GM18909 (cell line): ENCODE results near the gene MXRA7.
A peak's percentile ranks its signal among the peaks of the same experiment; 100 is the strongest.
"Not testable (repeated sequence)": the region's sequence is repeated elsewhere in the genome, so short reads cannot be mapped to it uniquely, and the experiment has no call there.

Experiments used
- ATAC-seq: cut with Tn5 transposase; IDR thresholded peaks from one replicate; pipeline ENCODE4 v1.9.1; 2021; ENCODE audit warnings: mild to moderate bottlenecking; ENCODE audit not compliant: unreplicated experiment, poor library complexity

The MXRA7 gene

DNA sequence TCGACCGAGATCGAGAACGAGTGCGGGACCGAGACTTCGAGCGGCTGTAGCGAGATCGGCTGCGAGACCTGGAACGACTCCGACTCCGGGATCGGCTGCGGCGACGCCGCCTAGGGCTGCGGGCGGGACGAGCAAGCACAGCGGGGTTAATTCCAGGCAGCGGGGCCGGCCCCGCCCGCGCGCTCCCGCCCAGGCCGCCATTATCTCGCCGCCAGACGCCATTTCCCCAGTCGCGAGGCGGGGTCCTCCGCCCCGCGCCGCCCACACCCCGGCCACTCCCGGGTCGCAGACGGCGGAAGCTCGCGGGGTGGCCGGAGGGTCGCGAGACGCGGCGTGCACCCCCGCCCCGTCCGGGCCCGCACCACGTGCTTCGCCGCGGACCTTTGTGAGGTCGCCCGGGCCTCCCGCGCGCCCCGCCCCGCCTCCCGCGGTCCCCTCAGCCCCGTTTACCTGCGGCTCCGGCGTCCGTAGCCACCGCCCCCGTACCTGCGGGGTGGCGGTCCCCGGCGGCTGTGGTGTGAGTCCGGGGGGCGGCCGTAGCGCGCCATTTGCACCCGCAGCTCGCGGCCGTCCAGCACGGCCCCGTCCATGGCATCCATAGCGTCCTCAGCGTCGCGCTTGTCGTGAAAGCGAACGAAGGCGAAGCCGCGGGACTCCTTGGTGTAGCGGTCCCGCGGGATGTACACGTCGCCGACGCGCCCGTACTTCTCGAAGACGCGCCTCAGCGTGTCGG, 25.8 kb upstream of the MXRA7 start:
- peak; percentile 10 for ATAC-seq

DNA sequence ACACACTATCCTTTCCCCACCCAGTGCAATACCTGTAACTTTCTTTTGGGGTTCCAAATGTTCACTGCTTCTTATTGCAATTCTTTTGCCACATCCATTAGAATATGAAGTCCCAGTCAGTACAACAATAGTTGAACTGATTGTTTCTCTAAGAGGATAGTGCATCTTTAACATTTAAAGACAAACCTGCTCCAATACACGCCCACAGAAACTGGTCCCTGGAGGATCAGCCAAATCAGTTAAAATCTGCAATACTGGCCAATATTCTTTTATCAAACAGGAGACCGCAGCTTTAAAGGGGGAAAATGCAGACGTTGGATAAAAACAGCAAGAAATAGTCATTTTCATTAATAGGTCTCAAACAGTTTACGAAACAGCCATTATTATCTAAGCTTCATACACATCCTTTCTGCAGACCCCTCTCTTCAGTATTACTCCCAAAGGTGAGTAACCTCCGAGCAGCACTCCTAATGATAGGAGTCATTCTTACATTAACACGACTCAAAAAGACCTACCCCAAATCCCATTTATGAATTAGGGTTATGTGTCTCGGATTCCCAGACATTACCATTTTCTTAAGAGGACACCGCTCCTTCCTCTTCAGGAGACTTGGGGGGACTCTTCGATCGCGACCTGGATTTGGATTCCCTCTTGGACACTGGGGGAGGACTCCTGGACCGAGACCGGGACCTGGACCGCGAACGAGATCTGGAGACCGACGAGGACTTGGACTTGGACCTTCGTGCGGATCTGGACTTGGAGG, 25.0 kb upstream of the MXRA7 start:
- no peak for ATAC-seq

DNA sequence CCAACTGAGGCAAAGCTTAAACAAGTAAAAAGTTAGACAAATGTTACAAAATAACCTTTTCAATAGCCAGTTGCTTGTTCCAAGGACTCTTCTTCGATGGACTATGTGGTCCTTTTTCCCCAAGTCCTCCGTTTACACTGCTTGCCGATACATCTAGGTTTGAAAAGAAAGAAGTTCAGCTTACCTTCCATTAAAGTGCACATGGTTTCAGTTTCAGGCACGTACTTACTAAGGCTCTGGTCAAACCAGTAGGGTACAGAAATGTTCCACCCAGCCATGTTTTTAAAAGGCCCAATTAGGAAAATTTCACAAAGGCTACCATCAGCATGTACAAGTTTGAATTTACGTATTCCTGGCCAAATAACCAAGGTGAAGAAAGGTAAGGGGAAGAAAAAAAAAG, 24.2 kb upstream of the MXRA7 start:
- no peak for ATAC-seq

DNA sequence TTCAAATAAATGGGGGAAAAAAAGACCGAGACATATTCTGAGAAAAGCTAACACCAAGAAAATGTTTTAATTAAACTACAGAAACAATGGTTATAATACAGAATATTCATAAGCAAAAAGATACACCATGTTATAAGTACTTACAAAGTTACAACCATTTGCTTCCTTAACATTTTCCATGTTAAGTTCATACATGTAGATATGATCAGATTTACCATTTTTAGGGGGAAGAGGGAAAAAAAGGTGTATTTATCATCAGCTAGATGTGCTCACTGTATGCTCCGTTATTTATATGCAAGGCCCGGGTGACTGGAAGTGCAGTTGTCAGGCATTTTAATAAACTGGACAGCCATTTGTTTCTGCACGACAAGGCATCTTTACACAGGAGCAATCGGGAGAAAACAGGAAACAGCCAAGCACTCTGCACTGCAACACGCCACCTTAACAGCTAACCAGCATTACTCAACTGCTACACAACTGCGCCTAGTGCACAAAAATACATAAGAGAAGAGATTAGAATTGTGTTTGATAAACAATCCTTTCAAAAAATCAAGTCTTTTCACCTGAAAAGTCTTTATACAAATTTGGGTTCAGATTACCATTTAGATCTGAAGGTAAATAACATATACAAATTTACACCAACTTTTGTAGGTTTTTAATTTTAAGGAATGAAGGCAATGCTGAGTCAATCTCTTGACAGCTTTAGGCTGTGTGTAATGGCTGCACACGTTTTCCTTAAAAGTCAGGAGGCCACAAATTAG, 23.5 kb upstream of the MXRA7 start:
- no peak for ATAC-seq

DNA sequence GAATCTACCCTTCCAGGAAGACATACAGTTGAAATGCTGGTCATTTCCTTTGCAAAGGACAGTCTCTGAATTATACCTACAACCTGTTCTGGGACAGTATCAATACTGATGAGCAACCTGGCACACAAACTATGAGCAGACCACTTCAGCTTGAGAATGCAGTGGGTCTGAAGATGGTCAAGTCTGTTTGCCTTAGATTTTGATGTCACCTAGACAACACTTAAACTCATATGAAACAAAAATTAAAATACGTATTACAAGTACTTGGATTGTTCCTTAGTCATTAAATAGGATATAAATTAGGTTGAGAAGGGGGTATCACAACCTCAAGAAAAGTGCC, 22.8 kb upstream of the MXRA7 start:
- ATAC-seq: no peak

DNA sequence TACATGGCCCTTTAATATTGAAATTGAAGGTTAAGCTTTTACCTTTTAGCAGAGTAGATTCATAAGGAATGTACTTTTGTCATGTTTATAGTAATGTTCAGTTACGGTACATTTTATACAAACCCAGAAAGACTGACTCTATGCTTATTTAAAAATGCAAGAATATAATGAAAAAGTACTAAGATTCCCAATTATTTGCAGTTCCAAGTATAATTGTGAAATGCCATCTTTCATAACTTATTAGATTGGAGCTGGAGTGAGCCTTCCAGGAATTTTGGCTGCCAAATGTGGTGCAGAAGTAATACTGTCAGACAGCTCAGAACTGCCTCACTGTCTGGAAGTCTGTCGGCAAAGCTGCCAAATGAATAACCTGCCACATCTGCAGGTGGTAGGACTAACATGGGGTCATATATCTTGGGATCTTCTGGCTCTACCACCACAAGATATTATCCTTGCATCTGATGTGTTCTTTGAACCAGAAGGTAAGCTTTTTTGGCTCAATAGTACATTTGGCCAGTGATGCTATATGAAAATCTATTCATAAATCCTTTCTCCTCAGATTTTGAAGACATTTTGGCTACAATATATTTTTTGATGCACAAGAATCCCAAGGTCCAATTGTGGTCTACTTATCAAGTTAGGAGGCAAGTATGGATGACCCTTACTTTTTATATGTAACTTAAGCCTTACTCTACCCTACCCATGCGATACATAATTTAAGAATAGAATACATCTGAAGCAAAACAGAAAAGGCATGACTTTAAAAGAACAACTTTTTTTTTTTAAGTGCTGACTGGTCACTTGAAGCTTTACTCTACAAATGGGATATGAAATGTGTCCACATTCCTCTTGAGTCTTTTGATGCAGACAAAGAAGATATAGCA, 22.2 kb upstream of the MXRA7 start:
- ATAC-seq: no peak

DNA sequence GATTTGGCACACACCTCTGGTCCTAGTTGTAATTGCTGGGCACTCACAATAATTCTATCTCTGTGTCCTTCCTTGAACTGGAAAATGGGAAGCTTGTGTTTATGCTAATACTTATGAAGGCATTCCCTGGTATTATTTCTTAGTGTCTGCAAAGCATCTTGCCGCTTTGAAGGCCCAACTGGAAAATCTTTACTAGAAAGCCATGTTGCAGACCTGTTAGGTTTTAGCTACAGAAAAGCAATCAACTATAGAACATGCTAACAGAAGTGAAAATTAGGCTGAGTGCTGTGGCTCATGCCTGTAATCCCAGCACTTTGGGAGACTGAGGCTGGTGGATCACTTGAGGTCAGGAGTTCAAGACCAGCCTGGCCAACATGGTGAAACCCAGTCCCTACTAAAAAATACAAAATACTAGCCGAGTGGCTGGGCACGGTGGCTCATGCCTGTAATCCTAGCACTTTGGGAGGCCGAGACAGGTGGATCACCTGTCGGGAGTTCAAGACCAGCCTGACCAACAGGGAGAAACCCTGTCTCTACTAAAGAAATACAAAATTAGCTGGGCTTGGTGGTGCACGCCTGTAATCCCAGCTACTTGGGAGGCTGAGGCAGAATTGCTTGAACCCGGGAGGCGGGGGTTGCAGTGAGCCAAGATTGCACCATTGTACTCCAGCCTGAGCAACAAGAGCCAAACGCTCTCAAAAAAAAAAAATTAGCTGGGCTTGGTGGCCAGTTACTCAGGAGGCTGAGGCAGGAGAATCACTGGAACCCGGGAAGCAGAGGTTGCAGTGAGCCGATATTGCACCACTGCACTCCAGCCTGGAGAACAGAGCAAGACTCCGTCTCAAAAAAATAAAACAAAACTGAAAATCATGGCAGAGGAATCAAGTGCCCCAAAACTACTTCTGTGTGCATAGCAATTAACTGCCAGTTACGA, 21.3 kb upstream of the MXRA7 start:
- ATAC-seq: not testable (repeated sequence)

DNA sequence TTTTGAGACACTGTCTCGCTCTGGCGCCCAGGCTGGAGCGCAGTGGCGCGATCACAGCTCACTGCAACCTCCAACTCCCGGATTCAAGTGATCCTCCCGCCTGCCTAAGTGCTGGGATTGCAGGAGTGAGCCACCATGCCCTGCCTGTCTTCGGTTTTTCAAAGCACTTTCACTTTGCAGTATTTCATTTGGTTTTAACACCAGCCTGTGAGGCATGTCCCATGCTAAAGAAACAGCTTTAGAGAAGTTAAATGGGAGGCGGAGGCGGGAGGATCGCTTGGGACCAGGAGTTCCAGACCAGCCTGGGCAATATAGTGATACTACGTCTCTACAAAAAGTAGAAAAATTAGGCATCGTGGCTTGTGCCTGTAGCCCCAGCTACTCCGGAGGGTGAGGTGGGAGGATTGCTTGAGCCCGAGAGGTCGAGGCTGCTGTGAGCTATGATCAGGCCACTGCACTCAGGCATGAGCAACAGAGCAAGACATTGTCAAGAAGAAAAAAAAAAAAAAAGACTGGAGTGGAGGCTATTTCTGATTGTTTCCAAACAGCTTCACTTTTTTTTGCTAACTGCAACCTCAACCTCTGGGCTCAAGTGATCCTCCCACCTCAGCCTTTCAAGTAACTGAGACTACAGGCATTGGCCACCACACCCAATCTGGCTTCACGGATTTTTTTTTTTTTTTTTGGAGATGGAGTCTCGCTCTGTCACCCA, 17.1 kb upstream of the MXRA7 start:
- ATAC-seq: no peak

DNA sequence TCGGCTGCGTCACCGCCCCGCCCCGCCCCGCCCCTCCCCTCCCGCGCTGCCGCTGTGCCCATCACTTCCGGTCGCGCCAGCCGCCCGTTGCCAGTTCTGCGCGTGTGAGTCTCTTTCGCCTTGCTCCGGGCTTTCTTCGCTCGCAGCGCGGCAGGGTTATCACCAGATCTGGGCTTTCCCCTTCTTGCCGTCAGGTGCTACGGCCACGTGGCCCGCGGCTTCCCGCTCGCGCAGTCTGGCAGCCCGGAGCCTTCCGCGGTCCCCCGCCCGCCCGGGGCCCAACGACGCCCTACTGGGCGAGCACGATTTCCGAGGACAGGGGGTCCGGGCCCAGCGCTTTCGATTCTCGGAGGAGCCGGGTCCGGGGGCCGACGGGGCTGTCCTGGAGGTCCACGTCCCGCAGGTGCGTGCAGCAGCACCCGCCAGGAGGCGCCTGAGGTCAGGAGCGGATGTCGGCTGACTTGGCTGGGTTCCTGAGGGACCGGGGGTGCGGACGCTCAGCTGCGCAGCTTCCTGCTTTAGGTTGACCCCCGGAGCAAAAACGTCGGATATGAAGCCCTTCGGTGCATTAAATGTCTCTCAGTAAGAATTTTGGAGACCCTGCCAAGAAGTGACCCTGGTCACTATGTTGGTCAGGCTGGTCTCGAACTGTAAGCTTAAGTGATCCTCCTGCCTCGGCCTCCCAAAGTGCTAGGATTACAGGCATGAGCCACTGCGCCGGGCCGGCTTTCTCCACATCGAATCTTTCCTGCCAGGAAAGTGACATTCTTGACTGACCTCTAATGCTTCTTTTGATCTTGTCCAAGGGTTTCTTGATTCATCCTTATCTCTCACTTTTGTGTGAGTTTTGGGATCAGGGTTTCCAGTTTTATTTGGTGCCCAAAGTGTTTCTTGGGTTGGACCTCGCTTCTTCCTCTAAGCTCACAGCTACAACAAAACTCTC, 16.3 kb upstream of the MXRA7 start, which contains the start of gene METTL23:
Gene METTL23 (plus strand): TSS at position 64 of the 943 bp plus-strand sequence. CDS start 2,872 bp downstream, outside the sequence.
- ATAC-seq: peak; percentile 52

DNA sequence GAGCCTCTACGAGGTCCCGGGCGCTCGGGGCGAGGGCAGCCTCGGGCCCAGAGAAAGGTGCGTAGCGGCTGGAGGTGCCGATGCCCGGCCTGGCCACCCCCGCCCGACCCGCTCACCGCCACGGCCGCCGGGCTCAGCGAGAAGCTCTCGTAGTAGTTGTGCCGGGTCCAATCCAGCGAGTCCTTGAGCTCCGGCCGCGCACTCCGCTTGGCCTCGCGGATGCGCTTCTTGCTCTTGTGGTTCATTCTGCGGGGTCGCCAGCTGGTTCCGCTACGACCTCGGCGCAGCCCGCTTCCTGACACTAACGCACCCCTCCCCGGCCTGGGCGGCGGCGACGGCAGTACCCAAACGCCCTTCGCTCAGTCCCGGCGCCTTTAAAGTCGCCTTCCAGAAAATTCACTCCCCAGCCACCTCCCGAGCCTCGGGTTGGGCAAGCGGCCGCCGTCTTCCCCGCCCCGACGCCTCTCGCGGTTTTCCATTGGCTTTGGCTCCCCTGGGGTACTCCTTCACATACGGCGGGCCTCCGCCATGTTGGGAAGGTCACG, 15.5 kb upstream of the MXRA7 start, which contains the start of gene JMJD6:
Gene JMJD6 (minus strand): TSS at position 376 of the 545 bp plus-strand sequence. CDS start 131 bp downstream, at position 245.
- peak; percentile 78 for ATAC-seq

DNA sequence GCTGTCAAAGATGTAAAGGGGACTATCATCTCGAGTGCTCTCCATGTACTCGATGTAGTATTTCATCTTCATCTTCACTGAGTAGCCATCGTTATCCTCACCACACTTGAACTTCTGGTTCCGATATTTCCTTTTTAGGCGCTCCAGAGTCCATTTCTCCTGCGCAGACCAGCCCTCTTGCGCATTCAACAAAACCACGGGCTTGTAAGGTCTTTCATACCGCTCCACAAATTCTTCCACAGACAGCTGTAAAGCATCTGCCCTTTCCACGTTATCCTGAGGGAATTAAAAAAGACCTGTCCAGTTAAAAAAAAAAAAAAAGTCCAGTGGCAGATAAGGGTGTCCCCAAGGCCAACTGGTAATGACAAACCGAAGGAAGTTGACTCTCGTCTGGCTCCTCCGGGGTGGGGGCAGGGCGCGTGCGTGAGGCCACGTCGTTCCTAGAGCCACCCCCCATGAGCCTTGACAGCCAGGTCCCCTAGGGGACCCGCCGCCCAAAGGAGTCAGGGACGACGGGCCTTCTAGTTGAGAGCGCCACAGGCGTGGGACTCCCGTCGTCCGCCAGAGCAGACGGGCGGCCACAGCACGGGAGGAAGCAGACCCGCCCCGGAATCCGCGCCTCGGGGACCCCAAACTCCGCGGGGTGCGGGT, 14.9 kb upstream of the MXRA7 start:
- peak; percentile 26 for ATAC-seq

DNA sequence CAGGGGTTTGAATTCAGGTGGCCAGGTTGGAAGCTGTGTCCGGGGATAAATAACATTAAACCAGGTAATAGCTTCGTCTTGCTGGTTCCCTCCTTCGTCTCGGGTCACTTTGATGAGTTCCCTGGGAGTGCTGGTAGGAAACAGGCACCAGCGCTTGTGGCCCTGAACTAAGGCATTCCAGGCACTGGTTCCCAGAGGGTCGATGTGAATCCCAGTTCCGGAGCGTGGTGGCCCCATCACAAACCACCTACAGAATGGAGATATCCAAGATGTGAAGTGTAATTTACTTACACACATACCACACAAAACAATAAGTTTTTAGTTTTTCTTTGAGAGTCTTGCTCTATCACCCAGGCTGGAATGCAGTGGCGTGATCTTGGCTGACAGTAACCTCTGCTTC, 13.0 kb upstream of the MXRA7 start:
- no peak for ATAC-seq

DNA sequence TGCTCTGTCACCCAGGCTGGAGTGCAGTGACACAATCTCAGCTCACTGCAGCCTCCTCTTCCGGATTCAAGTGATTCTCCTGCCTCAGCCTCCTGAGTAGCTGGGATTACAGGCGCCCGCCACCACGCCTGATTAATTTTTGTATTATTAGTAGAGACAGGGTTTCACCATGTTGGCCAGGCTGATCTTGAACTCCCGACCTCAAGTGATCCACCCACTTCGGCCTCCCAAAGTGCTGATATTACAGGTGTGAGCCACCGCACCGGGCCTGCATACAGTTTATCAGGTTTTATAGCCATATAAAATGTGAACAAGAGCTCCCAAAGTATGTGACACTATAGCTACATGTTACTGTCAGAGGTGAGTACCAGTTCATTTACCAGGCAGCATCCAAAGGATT, 12.2 kb upstream of the MXRA7 start:
- not testable (repeated sequence) for ATAC-seq

DNA sequence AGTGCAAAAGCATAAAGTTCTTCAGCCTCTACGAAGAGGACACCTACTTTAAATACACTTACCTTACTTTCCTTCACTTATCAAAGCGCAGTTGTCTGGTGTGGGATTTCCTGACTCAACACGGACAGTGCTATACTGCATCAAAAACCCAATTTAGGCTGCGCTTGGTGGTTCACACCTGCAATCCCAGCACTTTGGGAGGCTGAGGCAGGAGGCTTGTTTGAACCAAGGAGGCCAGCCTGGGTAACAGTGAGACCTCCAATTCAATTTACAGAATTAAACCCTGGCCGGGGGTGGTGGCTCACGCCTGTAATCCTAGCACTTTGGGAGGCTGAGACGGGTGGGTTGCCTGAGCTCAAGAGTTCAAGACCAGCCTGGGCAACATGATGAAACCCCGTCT, 11.5 kb upstream of the MXRA7 start:
- no peak for ATAC-seq

DNA sequence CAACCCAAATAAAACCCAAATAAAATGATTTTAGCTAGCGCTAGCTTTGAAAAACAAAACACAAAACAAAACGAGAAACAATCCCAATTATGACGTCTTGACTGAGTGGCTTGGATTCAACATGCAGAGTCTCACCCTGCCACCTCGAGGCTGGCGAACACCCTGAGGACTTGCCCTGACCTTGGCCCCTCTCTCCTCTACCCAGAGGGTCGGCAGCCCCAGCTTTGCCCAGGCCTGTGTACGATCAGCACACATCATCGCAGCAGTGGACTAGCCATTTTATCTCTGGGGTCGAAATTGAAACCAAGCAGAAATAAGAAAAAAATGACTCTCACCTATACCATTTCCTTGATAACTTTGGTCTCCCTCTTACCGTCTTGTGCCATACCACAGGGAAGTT, 10.7 kb upstream of the MXRA7 start:
- no peak for ATAC-seq

DNA sequence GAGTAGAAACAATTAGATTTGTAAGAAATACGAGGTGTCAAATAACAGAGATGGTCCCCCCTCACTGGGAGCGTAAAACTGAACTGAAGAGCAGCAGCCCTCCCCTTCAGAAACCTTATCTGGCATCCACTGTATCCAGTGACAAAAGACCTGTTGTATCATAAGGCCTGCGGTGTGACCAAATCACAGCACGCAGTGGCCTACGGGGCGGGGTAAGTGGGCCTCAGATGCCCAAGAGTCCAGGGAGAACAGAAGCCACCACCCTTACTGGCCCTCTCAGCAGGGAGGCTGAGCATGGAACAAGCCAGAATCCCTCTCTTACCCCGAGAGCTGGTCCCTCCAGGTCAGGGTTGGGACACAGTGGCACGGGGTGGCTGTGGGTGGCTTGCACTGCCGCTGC, 10.2 kb upstream of the MXRA7 start:
- ATAC-seq: no peak

DNA sequence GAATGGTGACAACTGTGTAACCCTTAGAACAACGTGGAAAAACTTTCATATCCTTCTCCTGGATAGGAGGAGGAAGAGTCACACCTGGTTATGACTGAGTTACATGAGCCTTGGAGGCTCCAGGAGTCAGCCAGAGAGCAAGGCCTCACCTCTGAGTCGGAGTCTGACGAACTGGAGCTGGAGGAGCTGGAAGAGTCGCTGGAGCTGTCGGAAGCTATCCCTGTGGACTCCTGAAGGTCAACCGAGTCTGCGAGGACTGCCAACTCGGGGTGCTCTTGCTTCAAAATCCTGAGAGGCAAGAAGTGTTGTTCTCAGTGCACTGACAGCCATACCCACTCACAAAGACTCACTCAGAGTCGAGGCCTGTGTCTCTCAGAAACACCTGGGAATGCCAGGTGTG, 9.4 kb upstream of the MXRA7 start:
- no peak for ATAC-seq
